Activated CD8-positive, alpha-beta memory T cell treated with anti-CD3 and anti-CD28 coated beads for 36 hours (primary cell): ENCODE measurements around the gene MRTFA. TPM values are rescaled to one million over a fixed set of nuclear protein-coding genes. Genes with fewer than 3 reads are reported as not detected.

Source experiments
- CTCF ChIA-PET: fragments of 350-600 bp; sonication (Branson Sonifier 250); formaldehyde crosslinking; loops from one replicate; lab custom pipeline; 2021; ENCODE audit warnings: antibody characterized with exemption; lab: Charles Lee
- POLR2A ChIA-PET: fragments of 350-600 bp; sonication (Branson Sonifier 250); formaldehyde crosslinking; loops from one replicate; lab custom pipeline; 2021; ENCODE audit warnings: antibody characterized with exemption; lab: Charles Lee
- total RNA-seq, 2 experiments: library from RNA; stranded (reverse); gene quantifications; one replicate each; pipeline ENCODE4 v1.2.3, GENCODE V29; 2021

Gene MRTFA
- total RNA-seq, 2 experiments from 2014 or later, result 33.4 to 35.3 TPM

DNA sequence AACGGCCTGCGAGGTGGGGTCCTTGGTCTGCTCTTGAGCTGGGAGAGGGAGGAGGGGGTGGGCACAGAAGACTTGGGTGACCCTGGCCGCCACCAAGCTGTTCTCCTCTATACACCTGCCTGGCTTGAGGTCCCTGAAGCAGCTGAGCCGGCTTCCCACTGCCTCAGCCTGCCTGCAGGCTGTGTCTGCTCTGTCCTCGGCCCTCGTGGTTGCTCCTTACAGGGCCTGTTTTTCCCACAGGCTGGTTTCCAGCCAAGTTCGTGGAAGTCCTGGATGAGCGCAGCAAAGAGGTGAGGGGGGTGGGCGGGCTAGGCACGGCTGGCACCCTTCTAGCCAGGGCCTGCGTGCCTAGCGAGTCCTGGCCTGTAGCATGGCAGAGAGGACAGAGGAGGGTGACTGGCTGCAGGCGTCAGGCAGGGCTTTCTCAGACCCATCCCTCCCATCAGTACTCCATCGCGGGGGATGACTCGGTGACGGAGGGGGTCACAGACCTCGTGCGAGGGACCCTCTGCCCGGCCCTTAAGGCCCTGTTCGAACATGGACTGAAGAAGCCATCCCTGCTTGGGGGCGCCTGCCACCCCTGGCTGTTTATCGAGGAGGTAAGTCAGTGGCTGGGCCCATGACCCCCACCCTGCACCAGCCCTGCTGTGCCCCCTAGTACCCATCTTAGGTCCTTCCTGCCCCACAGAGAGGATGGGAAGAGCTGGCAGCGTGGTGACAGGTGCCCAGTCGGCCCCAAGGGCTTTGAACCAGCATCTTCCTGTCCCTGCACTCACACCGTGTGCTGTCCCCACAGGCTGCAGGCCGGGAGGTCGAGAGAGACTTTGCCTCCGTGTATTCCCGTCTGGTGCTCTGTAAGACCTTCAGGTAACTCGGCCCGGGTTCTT lies 228.4 kb downstream of the MRTFA start:
- CTCF ChIA-PET, result interaction anchor here (0.6 to 2.3 kb wide), 2 partner anchors 29 to 237 kb away, joined by 3 to 7 read pairs; no protein-coding TSS in a partner anchor
- POLR2A ChIA-PET, result no interaction called here

DNA sequence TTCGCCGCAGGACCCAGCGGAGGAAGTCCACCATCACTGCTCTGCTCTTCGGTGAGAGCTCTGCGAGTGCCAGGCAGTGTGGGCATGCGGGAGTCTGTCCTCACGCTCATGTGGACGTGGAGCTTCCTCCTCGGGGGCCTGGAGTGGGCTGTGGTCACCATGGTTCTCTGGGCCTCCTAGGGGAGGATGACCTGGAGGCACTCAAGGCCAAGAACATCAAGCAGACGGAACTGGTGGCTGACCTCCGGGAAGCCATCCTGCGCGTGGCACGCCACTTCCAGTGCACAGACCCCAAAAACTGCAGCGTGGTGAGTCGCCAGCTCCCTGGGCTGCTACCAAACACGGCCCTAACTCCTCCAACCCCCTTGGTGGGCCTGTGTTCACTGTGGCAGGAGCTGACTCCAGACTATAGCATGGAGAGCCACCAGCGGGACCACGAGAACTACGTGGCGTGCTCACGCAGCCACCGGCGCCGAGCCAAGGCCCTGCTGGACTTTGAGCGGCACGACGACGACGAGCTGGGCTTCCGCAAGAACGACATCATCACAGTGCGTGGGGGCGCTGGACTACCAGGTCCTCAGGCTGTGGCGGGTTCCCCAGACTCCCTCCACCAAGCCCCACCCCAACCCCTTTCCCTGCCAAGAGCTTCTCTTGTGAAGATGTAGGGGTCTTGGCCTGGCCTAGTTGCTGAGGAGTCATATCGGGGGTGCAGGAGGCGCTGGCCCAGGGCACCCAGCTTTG lies 229.3 kb downstream of the MRTFA start:
- CTCF ChIA-PET, result interaction anchor here (0.6 kb wide), 1 partner anchor 238 kb away, joined by 3 read pairs; no protein-coding TSS in a partner anchor
- POLR2A ChIA-PET, result no interaction called here

DNA sequence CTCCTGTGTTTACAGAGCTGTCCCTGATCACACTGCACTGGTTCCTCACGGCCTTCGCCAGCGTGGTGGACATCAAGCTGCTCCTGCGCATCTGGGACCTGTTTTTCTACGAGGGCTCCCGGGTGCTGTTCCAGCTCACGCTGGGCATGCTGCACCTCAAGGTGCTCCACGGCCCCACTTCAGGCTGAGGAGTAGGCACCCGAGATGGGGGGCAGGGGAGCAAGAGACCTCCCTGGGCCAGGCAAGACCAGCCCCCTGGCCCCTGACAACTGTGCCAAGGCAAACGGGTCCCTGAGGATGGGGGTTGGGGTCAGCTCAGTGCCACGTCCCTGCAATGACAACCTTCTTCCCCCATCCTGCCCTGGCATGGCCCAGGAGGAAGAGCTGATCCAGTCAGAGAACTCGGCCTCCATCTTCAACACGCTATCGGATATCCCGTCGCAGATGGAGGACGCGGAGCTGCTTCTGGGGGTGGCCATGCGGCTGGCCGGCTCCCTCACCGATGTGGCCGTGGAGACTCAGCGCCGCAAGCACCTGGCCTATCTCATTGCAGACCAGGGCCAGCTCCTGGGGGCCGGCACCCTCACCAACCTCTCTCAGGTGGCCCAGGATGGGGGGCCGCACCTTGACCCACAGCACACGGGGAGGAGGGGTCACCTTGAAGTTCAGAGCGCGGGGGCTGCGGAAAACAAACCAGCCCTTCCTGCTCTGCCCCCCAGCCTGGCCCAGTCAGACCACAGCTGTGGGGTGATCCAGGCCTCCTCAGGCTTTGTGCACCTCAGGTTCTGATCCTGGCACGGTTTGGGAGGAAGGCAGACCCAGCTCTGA lies 230.2 kb downstream of the MRTFA start:
- CTCF ChIA-PET, result no interaction called here
- POLR2A ChIA-PET, result no interaction called here

DNA sequence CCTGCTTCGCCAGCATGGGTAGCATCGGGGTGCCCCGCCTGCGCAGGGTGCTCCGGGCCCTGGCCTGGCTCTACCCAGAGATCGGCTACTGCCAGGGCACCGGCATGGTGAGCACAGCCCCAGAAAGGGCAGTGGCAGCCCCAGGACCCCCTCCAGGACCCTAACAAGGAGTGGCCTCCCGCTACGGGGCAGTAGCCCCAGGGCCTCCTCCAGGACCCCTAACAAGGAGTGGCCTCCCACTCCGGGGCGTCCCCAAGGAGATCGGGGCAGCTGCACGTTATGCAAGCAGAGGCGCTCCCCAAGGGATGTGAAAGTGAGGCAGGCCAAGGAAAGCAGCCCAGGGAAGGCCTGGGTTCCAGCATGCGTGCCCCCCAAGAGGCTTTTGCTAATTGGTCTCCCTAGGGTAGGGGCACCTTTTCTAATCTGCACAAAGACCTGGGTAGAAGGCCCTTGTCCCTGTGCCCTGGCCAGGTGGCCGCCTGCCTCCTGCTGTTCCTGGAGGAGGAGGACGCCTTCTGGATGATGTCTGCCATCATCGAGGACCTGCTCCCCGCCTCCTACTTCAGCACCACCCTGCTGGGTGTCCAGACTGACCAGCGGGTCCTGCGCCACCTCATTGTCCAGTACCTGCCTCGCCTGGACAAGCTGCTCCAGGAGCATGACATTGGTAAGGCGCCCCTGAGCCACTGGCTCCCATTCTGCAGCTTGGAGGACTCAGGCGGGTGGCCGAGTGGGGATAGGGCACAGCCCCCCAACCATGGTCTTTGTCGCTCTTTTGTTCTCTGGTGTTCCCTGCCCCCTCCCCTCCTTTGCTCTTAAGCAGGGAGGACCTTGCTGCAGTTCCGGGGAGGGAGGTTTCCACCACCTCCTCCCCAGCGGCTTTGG lies 231.1 kb downstream of the MRTFA start:
- ChIA-PET CTCF (no interaction called here), POLR2A (no interaction called here)

DNA sequence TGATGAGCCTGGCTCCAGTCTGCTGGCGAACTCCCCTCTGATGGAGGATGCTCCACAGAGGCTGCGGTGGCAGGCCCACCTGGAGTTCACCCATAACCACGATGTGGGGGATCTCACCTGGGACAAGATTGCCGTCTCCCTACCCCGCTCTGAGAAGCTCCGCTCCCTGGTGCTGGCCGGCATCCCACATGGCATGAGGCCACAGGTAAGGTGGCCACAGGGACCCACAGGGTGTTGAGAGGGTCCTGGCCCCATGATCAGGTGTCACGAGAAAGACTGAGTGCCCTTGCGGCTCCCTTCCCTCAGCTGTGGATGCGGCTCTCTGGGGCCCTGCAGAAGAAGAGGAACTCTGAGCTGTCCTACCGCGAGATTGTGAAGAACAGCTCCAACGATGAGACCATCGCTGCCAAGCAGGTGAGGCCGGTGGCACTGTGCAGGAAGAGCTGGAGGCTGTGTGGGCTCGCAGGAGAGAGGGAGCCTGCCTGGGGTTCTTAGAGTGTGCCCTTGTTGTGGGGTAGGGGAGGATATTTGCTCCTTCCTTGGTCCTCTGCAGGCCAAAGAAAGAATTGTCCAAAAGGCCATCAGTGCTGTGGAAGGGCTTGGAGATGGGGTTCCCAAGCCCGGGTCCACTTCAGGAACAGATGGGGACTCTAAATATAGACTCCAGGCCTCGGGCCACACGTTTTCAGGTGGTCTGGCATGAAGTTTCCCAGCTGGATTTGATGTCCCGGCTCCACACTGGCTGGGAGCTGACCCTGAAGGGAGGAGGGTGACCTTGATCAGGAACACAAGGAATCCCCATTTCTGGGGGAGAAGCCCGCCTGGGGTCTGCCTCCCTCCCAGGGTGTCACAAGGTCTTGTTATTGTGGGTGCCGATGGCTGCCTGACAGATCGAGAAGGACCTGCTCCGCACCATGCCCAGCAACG lies 232.0 kb downstream of the MRTFA start:
- ChIA-PET CTCF (no interaction called here), POLR2A (no interaction called here)

DNA sequence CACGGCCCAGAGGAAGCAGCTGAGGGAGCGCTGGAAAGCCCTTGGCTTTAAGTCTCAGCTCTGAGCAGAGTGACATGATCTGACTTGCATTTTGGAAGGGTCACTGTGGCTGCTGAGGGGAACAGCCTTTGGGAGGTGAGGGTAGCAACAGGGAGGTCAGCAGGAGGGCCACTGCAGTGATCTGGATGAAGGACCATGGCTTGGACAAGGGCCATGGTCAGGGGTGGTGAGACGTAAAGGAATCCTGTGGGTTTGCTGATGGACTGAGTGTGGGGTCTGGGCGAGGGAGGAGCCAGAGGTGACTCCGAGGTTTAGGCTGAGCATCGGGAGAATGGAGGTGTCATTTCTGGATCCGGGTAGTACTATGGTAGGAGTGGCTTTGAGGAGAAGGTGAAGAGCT lies 232.9 kb downstream of the MRTFA start:
- ChIA-PET CTCF (no interaction called here), POLR2A (no interaction called here)

DNA sequence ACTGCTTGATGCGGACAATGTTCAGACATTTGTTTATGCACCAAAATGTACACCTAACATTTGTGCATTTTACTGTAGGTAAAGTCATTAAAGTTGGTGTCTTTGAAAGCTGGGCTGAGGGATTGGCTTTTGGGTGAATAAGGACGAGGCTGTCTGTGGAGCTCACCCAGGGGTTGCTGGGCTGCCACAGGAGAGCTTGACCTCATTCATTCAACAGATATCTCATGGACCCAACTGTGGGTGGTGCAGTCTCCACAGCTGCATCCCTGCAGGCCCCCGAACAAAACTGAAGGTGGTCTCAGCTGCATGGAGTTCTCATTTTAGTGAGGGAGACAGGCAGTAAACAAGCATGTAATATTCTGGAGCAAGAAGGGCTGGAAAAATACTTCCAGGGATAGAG lies 233.4 kb downstream of the MRTFA start:
- ChIA-PET POLR2A (no interaction called here), CTCF (no interaction called here)

DNA sequence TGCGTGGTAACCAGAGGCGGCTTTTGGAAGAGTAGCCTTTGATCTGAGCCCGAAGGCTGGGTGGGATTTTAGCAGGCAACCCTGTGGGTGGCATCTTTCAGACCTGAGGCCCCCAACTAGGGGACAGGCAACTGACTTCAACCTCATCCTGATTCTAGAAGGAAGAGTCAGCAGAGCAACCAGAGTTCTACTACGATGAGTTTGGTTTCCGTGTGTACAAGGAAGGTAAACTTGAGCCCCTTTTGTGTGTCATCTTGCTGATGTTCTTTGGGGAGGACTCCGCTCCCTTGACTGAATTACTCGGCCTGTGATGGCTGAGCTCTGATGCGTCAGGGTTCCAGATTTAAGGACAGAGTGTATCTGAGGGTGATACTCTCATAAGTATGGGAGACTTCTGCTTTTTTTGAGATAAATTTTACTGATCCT lies 234.5 kb downstream of the MRTFA start:
- ChIA-PET CTCF (no interaction called here), POLR2A (interaction anchor here (0.7 kb wide), 1 partner anchor 14 kb away, joined by 3 read pairs; no protein-coding TSS in a partner anchor)

DNA sequence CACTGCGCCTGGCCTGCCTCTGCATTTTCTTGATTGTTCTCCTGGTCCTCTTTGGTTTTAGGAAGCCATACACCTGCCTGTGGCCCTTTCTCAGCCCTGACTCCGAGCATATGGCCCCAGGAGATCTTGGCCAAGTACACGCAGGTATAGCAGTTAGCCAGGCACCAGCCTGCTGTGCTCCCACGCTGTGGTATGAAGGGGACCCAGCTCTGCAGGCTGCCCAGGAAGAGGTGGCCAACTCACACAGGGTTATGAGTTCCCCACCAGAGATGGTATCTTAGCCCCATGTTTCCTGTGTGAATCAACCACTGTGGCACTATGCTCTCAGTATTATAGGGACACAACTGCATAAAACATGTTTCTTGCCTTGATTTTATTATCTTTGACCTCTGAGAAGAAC lies 235.0 kb downstream of the MRTFA start:
- ChIA-PET CTCF (no interaction called here), POLR2A (interaction anchor here (0.7 kb wide), 1 partner anchor 14 kb away, joined by 3 read pairs; no protein-coding TSS in a partner anchor)

DNA sequence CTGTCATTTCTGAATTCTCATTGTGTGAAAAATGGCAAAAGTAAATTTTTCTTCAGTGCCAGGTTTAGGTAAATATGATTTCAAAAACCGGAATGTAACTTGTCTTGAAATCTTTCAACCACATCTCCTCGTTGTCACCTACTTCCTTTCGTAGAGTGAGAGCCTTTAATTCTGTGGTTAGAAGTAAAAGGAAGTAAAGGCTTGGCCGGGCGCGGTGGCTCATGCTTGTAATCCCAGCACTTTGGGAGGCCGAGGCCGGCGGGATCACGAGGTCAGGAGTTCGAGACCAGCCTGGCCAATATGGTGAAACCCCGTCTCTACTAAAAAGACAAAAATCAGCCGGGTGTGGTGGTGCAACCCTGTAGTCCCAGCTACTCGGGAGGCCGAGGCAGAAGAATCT lies 236.4 kb downstream of the MRTFA start:
- POLR2A ChIA-PET, result no interaction called here
- CTCF ChIA-PET, result interaction anchor here (0.6 to 1.5 kb wide), 2 partner anchors 20 to 39 kb away, joined by 3 read pairs; no protein-coding TSS in a partner anchor

DNA sequence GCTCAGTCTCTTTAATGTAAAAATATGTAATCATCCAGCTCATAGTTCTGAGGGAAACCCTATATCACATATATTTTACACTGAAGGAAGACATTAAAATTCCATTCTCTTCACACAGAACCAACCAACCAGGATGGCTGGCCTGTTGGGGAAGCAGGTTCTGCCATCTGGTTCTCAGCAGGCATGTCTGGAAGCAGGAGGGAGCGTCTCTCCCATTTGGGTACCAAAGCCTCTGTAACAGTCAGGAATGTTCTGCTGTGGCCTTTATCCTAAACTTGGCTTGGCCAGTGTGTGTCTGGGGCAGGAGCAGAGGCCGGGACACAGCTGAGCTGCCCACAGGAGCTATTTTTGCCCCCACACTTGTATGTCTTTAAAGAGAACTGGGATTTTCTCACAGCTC lies 236.9 kb downstream of the MRTFA start:
- ChIA-PET POLR2A (interaction anchor here (1.0 kb wide), 1 partner anchor 237 kb away, joined by 3 read pairs; the partner anchor contains the start of gene MRTFA), CTCF (interaction anchor here (1.0 to 1.5 kb wide), 2 partner anchors 15 to 20 kb away, joined by 3 to 4 read pairs; no protein-coding TSS in a partner anchor)

DNA sequence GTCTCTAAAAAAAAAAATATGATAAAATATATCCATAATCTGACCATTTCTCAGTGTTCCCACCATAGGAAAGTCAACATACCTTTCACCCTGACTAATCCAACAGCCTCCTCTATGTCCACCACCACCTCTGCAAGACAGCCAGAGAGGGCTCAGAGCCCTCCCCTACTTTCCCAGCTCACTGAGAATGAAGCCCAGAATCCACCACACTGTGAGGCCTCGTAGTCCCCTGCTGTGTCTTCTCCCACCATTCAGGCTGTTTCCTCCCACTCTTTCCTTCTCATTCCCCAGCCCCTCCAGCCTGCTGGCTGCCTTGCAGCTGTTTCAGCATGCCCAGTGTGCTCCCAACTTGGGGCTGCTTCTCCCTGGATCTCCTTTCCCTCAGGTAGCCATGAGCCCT lies 239.1 kb downstream of the MRTFA start:
- POLR2A ChIA-PET, result interaction anchor here (0.6 kb wide), 1 partner anchor 41 kb away, joined by 3 read pairs; no protein-coding TSS in a partner anchor
- CTCF ChIA-PET, result no interaction called here

DNA sequence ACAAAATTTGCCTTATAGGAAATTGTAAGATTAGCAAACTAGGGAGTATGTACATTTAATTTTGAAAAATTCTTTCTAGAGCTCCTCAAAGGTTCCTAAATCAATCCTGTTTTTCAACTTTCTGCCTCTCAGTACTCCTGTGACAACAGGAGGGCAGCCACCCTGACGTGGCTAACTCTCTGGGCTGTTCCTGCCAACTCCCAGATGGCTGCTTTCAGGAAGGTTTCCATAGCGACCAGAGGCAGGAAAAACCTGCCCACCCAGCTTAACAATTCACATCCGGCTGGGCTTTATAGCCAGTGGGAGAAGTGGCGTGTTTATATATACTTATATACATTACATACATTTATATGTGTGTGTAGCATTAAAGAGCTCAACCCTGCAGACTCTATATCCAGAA lies 239.6 kb downstream of the MRTFA start:
- ChIA-PET POLR2A (interaction anchor here (0.6 kb wide), 1 partner anchor 41 kb away, joined by 3 read pairs; no protein-coding TSS in a partner anchor), CTCF (no interaction called here)

DNA sequence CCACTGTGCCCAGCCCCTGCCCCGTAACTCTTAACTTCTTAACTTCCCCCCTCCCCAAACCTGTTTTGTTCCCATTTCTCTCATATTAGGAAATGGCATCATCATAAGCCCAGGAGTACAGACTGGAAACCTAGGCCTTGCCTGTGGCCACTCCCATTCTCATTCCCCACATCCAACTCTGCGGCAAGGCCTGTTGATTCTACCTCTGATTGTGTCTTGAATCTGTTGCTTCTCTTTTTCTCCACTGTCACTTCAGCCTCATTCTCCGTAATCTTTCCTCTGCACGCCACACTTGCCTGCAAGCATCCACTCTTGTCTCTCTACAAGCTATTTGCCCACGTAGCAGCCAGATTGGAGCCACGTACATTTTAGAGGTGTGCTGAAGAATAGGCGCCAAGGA lies 240.9 kb downstream of the MRTFA start:
- ChIA-PET CTCF (no interaction called here), POLR2A (interaction anchor here (0.6 kb wide), 1 partner anchor 51 kb away, joined by 3 read pairs; no protein-coding TSS in a partner anchor)

DNA sequence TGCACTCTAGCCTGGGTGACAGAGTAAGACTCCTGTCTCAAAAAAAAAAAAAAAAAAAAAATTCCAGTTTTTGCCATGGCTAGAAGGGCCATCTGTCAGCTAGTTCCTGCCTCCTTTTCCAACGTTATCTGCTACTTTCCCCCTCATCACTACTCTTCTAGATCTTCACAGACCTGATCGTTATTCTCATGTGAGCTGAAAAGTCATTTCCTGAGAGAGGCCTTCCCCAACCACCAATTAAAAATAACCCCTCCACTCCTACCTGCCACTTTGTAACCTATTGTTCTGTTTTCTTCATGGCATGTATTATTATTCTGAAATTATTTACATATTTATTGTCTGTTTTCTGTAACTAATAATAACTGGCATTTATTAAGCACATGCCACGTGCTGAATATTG lies 241.9 kb downstream of the MRTFA start:
- ChIA-PET POLR2A (interaction anchor here (0.7 kb wide), 1 partner anchor 348 kb away, joined by 8 read pairs; no protein-coding TSS in a partner anchor), CTCF (no interaction called here)

DNA sequence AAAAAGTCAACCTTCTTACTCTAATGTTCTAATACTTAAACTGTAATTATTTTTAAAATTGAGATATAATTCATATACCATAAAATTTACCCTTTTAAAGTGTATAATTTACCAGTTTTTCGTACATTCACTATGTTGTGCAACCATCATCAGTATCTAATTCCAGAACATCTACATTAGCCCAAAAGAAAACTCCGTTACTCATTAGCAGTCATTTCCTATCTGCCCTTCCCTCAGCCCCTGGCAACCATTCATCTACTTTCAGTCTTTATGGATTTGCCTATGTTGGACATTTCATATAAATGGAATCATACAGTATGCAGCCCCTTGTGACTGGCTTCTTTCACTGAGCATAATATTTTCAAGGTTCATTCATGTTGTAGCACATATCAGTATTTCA lies 243.9 kb downstream of the MRTFA start:
- ChIA-PET POLR2A (no interaction called here), CTCF (no interaction called here)

DNA sequence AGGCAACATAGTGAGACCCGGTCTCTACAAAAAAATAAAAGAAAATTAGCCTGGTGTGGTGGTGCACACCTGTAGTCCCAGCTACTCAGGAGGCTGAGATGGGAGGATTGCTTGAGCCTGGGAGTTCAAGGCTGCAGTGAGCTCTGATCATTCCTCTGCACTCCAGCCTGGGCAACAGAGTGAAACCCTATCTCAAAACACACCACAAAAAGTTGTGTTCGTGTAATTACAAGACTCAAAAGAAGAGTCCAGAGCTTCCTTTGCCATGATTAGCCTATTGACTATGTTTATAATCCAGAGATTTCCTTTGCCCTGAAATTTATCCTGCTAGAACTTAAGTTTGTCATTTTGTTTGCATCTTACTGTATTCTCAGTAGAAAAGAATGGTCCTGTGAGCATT lies 245.1 kb downstream of the MRTFA start:
- POLR2A ChIA-PET, result no interaction called here
- CTCF ChIA-PET, result no interaction called here
